Heart right ventricle (tissue), 16 donors: Measurements from ENCODE around the gene COPS3. TPM values are rescaled to one million over a fixed set of nuclear protein-coding genes. Genes with fewer than 3 reads are reported as not detected.

Source experiments
- ATAC-seq, 8 donors: fragments of 200-7000 bp; cut with Tn5 transposase; one replicate each; pipeline ENCODE4 v1.9.1; 2020; ENCODE audit warnings: mild to moderate bottlenecking in 8 of 8, moderate library complexity in 8 of 8, moderate number of reproducible peaks in 1 of 8
- DNase-seq, 2 donors: peaks; one replicate each; pipeline ENCODE4 v3.0.0-alpha.2; 2020
- H3K27ac ChIP-seq, 10 donors: fragments of 200-600 bp; sonication (generic) in 2 of 10; one replicate each; pipeline versions ENCODE4 v1.5.0 to v1.8.0; 2020 to 2022; ENCODE audit warnings: mild to moderate bottlenecking in 3 of 10
- H3K27me3 ChIP-seq, 7 donors: fragments of 200-600 bp; one replicate each; pipeline ENCODE4 v1.8.0; 2021 to 2022; ENCODE audit warnings: mild to moderate bottlenecking in 2 of 7
- H3K36me3 ChIP-seq, 9 donors: fragments of 200-600 bp; sonication (generic) in 1 of 9; one replicate each; pipeline versions ENCODE4 v1.5.0 to v1.8.0; 2020 to 2022; ENCODE audit warnings: mild to moderate bottlenecking in 2 of 9
- H3K4me1 ChIP-seq, 9 donors: fragments of 200-600 bp; sonication (generic) in 1 of 9; one replicate each; pipeline versions ENCODE4 v1.5.0 to v1.8.0; 2020 to 2022; ENCODE audit warnings: mild to moderate bottlenecking in 4 of 9
- H3K4me3 ChIP-seq, 10 donors: fragments of 200-600 bp; sonication (generic) in 2 of 10; one replicate each; pipeline versions ENCODE4 v1.5.0 to v1.8.0; 2020 to 2022; ENCODE audit warnings: mild to moderate bottlenecking in 7 of 10, moderate library complexity in 2 of 10
- H3K9me3 ChIP-seq, 11 donors: fragments of 200-600 bp in 10 of 11; sonication (generic) in 2 of 11; one replicate each; pipeline versions ENCODE4 v1.5.0 to v1.8.0; 2013 to 2022; ENCODE audit warnings: mild to moderate bottlenecking in 2 of 11, control low read depth in 1 of 11, moderate library complexity in 1 of 11
- WGBS, 2 donors: extraction: QIAGEN DNeasy Blood & Tissue Kit; methylation state at CpG; one replicate each; pipeline ENCODE4 v1.1.7; 2013; ENCODE audit warnings: inconsistent platforms in 1 of 2; 5-methylcytosine and 5-hydroxymethylcytosine counted together
- intact Hi-C, 10 donors: fragments of 100-400 bp; cut with DNase I; formaldehyde crosslinking; loops; one replicate each; pipeline versions ENCODE4 v1.11.1 to v1.14.2; 2022
- polyA plus RNA-seq, 2 donors: library from polyadenylated mRNA; stranded (reverse); fragments of 200-250 nt; gene quantifications; one replicate each; pipeline ENCODE4 v1.2.3, GENCODE V29; 2013
- total RNA-seq, 10 donors: library from RNA; stranded (reverse); fragmentation: NEBNext Ultra II Directional in 3 of 10; extraction: Animal tissue kit (Norgen Biotek cat#: 25700) in 3 of 10; gene quantifications; one replicate each; pipeline versions ENCODE4 v1.2.1 to v1.2.4, GENCODE V29; 2021 to 2023
- TF ChIP-seq, protein P1 (sequence below), 9 donors: fragments of 200-600 bp; sonication (generic) in 2 of 9; IDR thresholded peaks; one replicate each; pipeline versions ENCODE4 v1.5.0 to v1.8.0; 2021 to 2022; ENCODE audit warnings: antibody characterized with exemption in 9 of 9, mild to moderate bottlenecking in 5 of 9, moderate library complexity in 1 of 9
- donor health status: Arrhythmogenic right ventricular cardiomyopathy.
- donor health status: ischemic (EF 13 %, LVEDD 7.1; RV severe dilation, severe dysfunction).
- donor health status: healthy with polysubstance abuse.
- donor health status: DM: no; HTN: yes; CAD: no.
- donor health status: DM: no; HTN: no; CAD: no.
- donor health status: ischemic (EF 25% LVEDD 6.9; RV normal size, moderate dysfunction).
- donor health status: ischemic (EF 25% LVEDD 5.7; RV mildly dilated, moderate dysfunction).
- donor health status: healthy.
- donor health status: DM: yes; HTN: yes; CAD: no.
- donor health status: Ischemic cardiomyopathy.
- donor health status: ischemic (EF 35%, LVEDD 5.7; RV mildly dilated, moderate dysfunction).
- donor health status: nonischemic (EF 11% LVEDD 7.7; RV severe dilation, severe dysfunction).
- donor health status: DM: yes; HTN: yes; CAD: no.
- donor health status: PGD.
- donor health status: ischemic (EF 29% LVEDD 5.4; RV normal size, mild dysfunction).
- donor health status: nonischemic (EF 23%, LVEDD 6.1; RV moderate dilation, normal function).

Gene COPS3
- total and polyA plus RNA-seq, 12 donors = 23.4 to 84.6 (median 71.1) TPM

DNA sequence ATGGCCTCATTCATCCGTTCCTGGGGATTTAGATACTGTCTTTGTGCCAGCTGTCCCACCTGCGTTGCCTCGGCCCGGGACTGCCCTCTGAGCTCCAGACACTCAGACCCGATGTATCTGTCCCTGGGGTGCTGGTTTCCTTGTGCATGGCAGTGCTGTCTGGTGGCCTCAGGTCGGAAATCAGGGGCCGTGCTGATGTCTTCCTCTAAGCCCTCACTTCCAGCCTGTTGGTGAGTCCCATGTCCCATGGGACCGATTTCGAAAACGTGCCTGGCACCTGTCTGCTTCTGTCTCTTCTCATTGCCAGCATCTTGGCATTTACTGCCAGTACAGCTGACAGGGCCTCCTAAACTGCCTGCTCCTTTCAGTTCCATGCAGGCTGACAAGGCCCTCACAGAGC, 44.2 kb upstream of the COPS3 start:
- ATAC-seq = peak in 1 of 8 donors; percentile 38
- 91% methylated on average over 10 of the region's 10 CpGs for WGBS, 2 donors
- Histone ChIP-seq H3K27ac (no peak overlapping the region), H3K4me3 (no peak overlapping the region), H3K9me3 (no peaks in the 10 kb centered on the region), H3K4me1 (no peaks in the 10 kb centered on the region), H3K27me3 (no peaks in the 10 kb centered on the region), H3K36me3 (peaks cover 0 to 6% (median 0%) of the 10 kb centered on the region in 9 donors)
- intact Hi-C loops = no loop called here
- no peak for DNase-seq
- TF ChIP-seq, protein P1, sequence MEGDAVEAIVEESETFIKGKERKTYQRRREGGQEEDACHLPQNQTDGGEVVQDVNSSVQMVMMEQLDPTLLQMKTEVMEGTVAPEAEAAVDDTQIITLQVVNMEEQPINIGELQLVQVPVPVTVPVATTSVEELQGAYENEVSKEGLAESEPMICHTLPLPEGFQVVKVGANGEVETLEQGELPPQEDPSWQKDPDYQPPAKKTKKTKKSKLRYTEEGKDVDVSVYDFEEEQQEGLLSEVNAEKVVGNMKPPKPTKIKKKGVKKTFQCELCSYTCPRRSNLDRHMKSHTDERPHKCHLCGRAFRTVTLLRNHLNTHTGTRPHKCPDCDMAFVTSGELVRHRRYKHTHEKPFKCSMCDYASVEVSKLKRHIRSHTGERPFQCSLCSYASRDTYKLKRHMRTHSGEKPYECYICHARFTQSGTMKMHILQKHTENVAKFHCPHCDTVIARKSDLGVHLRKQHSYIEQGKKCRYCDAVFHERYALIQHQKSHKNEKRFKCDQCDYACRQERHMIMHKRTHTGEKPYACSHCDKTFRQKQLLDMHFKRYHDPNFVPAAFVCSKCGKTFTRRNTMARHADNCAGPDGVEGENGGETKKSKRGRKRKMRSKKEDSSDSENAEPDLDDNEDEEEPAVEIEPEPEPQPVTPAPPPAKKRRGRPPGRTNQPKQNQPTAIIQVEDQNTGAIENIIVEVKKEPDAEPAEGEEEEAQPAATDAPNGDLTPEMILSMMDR (IDR thresholded peaks at IDR 0.05) = no peak

DNA sequence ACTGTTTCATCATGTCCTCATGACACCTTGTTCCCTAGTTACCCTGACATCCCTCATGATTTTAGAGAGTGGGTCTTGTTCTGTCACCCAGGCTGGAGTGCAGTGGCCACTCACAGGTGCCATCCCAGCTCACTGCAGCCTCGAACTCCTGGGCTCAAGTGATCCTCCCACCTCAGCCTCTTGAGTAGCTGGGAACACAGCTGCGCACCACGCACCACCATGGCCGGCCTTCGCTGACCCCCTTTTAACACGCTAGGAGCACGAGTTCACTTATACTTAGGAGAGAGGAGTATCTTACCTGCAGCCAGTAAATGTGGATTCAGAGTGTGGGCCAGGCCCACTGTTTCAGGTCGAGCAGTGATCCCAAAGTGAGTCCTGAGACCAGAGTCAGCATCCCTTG, 43.6 kb upstream of the COPS3 start:
- Histone ChIP-seq H3K4me1 (no peaks in the 10 kb centered on the region), H3K27me3 (no peaks in the 10 kb centered on the region), H3K36me3 (peaks cover 0 to 6% (median 0%) of the 10 kb centered on the region in 9 donors), H3K9me3 (no peaks in the 10 kb centered on the region), H3K4me3 (no peak overlapping the region), H3K27ac (no peak overlapping the region)
- no peak for ATAC-seq
- intact Hi-C loops = no loop called here
- 96 to 97% methylated on average over 8 of the region's 8 CpGs for WGBS, 2 donors
- TF ChIP-seq, protein P1 (IDR thresholded peaks at IDR 0.05) = no peak
- no peak for DNase-seq

DNA sequence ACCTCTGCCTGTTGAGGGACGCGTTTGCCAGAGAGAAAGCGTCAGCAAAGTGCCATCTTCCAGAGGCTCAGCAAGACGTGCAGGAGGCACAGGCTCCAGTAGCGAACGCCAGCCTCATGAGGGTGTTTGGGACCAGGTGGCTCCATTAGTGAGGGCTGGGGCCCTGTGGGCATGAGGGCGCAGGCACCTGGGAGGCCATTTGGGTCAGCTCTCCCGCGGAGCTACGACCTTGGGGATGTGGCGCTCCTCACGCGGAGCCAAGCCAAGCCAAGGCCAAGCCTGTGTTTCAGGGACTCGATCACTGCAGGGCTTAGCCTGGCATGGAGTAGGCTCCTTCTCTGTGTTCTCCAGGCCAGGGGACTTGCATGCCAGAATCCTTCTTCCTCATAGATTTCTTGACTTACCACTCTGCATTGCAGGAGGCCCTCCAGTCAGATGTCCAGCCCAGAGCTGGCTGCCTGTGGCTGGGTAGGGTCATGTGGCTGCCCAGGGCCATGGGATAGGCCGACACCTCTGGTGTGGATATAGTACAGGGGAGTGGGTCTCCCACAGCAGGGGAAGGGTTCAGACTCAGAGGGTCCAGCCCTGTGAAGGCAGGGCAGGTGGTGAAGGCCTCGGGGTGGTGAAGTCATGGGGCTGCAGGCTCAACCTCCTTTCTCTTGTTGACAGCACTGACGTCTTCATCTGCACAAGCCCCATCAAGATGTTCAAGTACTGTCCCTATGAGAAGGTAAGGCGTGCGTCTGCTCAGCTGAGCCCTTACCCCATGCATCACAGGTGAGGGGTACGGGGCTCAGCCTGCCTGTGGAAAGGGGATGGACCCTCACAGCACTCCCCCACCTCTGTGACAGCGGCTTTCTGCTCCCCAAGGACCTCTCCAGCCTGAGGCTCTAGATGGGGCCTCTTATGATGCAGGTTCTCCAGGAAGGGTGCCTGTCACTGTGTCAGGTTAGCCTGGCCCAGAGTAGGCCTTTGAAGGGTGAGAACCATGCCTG, 41.8 kb upstream of the COPS3 start:
- ATAC-seq = peak in 1 of 8 donors; percentile 36
- no peaks in the 10 kb centered on the region for H3K9me3 ChIP-seq
- no peak overlapping the region for H3K27ac ChIP-seq
- H3K4me1 ChIP-seq = no peaks in the 10 kb centered on the region
- H3K36me3 ChIP-seq = peaks cover 0 to 6% (median 0%) of the 10 kb centered on the region in 9 donors
- H3K4me3 ChIP-seq = no peak overlapping the region
- intact Hi-C loops = no loop called here
- no peaks in the 10 kb centered on the region for H3K27me3 ChIP-seq
- TF ChIP-seq, protein P1 (IDR thresholded peaks at IDR 0.05) = no peak
- no peak for DNase-seq
- 95% methylated on average over 21 of the region's 21 CpGs for WGBS, 2 donors

DNA sequence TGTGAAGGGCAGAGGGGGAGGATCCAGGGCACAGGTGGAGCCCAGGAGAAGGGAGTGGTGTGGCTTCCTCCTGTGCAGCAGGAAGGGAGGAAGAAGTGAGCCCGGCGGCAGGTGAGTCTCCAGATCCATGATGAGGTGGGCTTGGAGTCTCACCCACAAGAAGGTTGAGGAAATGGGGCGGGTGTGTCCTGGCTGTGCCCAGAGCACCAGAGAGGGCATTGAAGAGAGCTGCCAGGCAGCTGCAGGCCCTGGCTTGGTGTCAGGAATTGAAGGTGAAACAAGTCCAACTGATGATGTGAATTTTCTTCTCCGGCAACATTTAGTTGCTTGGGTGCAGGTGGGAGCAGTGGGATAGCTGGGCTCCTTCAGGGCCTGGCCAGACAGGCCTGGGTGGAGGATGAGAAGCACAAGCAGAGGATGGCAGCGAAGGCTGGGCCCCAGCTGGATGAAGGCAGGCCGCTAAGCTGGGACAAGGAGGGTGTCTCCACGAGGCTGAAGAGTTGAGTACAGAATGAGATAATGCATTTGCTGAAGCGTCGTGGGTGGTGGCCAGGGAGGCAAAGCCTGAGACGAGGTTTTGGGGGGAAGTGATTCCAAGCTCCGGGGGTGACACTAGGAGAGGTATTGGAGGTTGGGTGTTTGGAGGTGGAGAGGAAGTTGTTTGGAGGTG, 40.4 kb upstream of the COPS3 start:
- H3K36me3 ChIP-seq = peaks cover 0 to 6% (median 0%) of the 10 kb centered on the region in 9 donors
- intact Hi-C loops = no loop called here
- no peaks in the 10 kb centered on the region for H3K9me3 ChIP-seq
- DNase-seq (no peak), ATAC-seq (no peak)
- no peaks in the 10 kb centered on the region for H3K27me3 ChIP-seq
- no peaks in the 10 kb centered on the region for H3K4me1 ChIP-seq
- H3K27ac ChIP-seq = no peak overlapping the region
- TF ChIP-seq, protein P1 (IDR thresholded peaks at IDR 0.05) = no peak
- no peak overlapping the region for H3K4me3 ChIP-seq
- 85 to 86% methylated on average over 11 of the region's 11 CpGs for WGBS, 2 donors
